Neural cell (in vitro differentiated cells): ENCODE data around the gene FAM107B.

Experiments used
- CTCF ChIP-seq: fragments of 450-650 bp; IDR thresholded peaks from 2 replicates; pipeline ENCODE4 v1.5.1; 2014; ENCODE audit warnings: antibody characterized with exemption, mild to moderate bottlenecking, moderate library complexity; ENCODE audit not compliant: poor library complexity, severe bottlenecking
- EZH2 ChIP-seq: fragments of 200-600, 300-800 bp; shearing (Covaris generic), sonication (generic); IDR thresholded peaks from 2 replicates; pipeline ENCODE4 v1.6.1; 2014; ENCODE audit warnings: antibody characterized with exemption, low read length, borderline replicate concordance, mild to moderate bottlenecking; ENCODE audit not compliant: insufficient read depth, poor library complexity, severe bottlenecking
- MXI1 ChIP-seq: fragments of 450-650 bp; conservative IDR thresholded peaks from 2 replicates; pipeline ENCODE4 v1.6.1; 2014; ENCODE audit warnings: antibody characterized with exemption, mild to moderate bottlenecking; ENCODE audit not compliant: poor library complexity, severe bottlenecking

GRCh38 chr10:14616955-14617730 is 157.6 kb downstream of the FAM107B start:
- TF ChIP-seq CTCF (no peak), MXI1 (no peak), EZH2 (no peak)
